GM20000 (cell line): Measurements from ENCODE around the gene TRAF3IP1.
"Not testable (repeated sequence)": the region's sequence is repeated elsewhere in the genome, so short reads cannot be mapped to it uniquely, and the experiment has no call there.

Experiments used
- DNase-seq: peaks from one replicate; pipeline ENCODE4 v3.0.0; 2012; ENCODE audit warnings: low spot score
- TF ChIP-seq, protein P1 (sequence below): IDR thresholded peaks from 2 replicates; pipeline ENCODE4 v1.5.1; 2012; ENCODE audit warnings: mild to moderate bottlenecking, control low read depth; ENCODE audit errors: extremely low read depth, missing control alignments

TRAF3IP1 gene

DNA sequence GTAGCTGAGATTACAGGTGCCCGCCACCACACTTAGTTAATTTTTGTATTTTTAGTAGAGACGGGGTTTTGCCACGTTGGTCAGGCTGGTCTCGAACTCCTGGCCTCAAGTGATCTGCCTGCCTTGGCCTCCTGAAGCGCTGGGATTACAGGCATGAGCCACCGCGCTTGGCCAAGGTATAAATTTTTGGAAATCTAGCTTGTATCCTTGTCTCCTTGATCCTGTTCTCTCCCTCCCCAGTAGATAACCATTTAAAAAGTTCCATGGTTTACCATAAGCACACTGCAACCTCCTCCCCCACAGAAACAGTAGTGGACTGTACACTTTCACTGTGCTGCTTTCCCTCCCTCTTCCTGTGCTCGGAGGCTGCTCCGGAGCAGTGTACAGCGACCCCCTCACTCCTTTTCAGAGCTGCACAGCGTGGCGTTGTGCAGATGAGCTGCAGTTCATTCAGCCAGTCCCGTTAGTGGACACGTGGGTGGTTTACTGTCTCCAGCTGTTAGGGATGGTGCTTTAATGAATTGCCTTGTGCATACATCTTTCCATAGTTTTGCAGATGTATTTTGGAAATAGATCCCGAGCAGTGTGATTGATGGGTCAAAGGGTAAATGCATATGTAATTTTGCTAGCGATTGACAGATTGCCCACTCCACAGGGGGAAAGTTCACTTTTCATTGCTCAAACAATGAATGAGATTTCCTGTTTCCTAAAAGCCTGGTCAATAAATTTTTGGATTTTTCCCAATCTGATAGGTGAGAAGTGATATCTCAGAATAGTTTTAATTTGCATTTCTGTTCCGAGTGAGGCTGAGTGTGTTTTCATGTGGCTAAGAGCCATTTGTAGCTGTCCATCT, 121.2 kb downstream of the TRAF3IP1 start:
- DNase-seq = no peak
- TF ChIP-seq, protein P1, sequence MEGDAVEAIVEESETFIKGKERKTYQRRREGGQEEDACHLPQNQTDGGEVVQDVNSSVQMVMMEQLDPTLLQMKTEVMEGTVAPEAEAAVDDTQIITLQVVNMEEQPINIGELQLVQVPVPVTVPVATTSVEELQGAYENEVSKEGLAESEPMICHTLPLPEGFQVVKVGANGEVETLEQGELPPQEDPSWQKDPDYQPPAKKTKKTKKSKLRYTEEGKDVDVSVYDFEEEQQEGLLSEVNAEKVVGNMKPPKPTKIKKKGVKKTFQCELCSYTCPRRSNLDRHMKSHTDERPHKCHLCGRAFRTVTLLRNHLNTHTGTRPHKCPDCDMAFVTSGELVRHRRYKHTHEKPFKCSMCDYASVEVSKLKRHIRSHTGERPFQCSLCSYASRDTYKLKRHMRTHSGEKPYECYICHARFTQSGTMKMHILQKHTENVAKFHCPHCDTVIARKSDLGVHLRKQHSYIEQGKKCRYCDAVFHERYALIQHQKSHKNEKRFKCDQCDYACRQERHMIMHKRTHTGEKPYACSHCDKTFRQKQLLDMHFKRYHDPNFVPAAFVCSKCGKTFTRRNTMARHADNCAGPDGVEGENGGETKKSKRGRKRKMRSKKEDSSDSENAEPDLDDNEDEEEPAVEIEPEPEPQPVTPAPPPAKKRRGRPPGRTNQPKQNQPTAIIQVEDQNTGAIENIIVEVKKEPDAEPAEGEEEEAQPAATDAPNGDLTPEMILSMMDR = no peak

DNA sequence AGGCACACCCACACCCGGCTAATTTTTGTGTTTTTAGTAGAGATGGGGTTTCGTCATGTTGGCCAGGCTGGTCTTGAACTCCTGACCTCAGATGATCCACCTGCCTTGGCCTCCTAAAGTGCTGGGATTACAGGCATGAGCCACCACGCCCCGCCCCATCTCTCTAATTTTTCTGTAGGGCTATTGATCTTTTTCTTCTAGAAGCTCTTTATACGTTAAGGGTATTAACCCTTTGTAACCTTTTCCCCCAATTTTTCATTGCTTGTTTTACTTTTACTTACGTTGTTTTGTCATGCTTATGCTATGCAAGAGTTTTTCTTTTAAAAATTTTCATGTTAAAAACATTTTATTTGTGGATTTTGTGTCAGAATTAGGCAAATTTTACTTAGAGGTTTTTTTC, 121.9 kb downstream of the TRAF3IP1 start:
- not testable (repeated sequence) for DNase-seq

DNA sequence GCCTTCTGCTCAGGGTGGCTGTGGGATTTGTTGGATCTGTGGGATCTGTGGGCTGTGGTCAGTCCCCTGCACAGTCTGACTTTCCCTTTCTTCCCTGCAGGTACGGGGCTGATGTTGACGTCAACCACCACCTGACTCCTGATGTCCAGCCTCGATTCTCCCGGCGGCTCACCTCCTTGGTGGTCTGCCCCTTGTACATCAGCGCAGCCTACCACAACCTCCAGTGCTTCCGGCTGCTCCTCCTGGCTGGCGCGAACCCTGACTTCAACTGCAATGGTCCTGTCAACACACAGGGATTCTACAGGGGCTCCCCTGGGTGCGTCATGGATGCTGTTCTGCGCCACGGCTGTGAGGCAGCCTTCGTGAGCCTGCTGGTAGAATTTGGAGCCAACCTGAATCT, 123.9 kb downstream of the TRAF3IP1 start:
- DNase-seq = no peak

DNA sequence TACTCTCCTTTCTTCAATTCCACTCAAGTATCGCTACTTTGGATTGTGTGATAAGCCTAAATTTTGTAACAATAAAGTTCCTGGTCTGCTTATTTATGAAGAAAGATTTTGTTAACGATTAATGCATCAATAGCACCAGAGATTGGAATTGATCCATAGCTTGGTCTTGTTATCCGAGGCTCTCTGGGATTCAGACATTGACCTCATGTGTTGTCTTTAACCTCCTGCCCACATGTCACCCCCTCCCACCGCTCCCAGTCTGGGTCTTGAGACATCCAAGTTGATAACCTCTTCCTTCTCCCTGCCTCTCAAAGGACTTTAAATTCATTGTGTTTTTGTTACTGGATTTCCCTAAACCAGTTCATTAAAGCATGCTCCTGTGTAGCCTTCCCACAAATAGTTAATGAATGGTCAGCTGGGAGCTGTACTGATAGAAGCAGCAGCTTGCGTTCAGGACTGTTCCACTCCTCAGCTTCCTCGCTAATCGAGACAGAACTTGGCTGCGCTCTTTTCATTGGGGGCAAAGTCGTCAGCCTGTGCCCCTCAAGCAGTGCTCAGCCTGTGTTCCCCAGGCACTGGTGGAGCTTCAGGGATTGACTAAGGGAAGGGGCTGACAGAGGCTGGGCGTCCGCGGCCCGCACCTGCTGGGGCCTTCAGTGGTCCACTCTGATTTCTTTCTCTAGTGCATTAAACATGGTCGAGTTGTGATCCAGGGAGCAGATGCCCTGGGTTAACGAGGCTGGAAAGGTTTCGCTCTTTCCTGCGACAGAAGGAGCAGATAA, 125.3 kb downstream of the TRAF3IP1 start:
- TF ChIP-seq, protein P1 = no peak
- no peak for DNase-seq

More for the DNA sequence above, 123.9 kb downstream of the TRAF3IP1 start:
- TF ChIP-seq, protein P1 = no peak

DNA sequence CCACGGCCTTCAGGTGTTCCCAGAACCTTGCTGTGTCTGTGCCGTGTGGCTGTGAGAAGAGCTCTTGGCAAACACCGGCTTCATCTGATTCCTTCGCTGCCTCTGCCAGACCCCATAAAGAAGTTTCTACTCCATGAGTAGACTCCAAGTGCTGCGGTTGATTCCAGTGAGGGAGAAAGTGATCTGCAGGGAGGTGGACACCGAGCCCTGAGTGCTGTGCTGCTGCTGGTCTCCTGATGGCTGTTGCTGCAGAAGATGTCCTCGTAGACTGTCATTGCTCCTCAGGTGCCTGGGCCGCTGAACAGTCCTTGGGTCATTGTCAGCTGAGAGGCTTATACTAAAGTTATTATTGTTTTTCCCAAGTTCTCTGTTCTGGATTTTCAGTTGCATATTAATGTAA, 126.1 kb downstream of the TRAF3IP1 start:
- no peak for DNase-seq
- TF ChIP-seq, protein P1 = no peak

DNA sequence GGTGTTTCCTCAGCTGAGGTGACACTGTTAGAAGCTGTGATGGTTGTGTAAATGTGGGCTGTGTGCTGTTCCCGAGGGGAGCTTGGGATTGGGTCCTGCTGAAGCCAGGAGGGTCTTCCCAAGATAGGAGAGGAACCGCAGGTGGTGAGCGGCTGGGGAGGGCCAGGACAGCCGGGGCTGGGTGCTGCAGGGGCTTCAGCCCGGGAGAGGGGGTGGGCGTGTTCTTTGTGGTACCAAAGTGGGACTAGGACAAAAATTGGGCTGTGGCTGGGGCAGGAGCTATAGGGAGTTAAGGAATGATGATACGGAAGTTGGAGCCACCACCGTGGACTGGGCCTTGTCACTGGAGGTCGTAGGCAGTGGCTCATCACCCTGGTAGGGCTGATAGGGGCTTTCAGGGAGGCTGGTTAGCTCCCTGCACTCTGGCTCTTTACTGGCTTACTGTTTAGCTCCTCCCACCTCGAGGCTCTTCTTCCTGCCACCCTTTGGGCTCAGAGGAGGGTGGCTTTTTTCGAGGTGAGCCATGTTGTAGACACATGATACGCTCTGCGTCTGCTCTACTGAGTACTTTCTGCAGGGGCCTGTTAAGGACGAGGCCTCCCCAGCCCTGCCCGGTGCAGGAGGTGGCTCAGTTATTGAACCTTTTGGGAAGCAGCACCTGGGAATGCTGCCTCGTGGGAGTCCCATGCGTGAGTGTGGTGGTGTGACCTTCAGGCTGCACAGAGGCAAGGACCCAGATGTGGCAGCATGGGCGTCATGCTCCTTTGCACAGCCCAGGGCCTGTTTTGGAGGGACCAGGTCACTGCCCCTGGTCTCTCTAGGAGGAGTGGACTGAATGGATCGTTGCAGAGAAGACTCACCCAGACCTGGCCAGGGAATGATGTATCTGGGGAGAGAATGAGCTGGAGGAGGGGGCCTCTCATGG, 128.0 kb downstream of the TRAF3IP1 start:
- TF ChIP-seq, protein P1 = no peak
- DNase-seq = no peak

DNA sequence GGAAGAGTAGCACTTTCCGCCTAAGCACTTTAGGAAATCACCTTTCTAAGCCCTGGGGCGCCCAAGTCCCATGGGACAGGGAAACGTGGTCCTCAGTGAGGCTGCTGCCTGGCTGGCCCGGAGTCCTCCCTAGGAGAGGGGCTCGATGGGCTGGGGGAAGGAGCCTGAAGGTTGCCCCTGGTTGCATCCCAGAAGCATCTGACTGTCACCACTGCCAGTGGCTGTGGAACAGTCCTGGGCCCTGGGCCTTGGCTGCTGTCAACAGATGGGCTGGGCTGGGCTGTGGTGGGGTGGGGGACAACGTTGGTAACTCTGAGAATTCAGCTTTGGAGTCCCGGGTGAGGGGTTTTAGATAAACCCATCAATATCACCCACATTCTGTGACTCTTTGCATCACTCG, 128.9 kb downstream of the TRAF3IP1 start:
- TF ChIP-seq, protein P1 = no peak
- no peak for DNase-seq
